ENCODE measurements around the gene CHAF1A.
A peak's percentile ranks its signal among the peaks of the same experiment; 100 is the strongest.

CHAF1A gene

DNA sequence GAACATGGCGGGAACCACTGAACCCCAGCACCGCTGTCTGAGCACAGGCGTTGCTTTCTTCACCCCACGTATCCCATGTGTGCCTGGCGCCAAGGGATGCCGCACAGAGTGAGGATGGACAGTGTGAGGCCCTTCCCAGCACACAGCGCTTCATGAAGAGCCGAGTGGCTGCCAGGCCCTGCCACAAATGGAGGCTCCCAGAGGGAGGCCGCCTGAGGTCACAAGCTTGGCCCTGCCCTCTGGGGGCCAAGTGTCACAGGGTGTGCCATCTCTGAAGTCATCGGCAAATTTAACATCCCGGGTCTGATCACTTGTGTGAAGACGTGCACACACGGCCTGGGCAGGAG is 34.7 kb upstream of the CHAF1A start:
- no peak for DNase-seq

DNA sequence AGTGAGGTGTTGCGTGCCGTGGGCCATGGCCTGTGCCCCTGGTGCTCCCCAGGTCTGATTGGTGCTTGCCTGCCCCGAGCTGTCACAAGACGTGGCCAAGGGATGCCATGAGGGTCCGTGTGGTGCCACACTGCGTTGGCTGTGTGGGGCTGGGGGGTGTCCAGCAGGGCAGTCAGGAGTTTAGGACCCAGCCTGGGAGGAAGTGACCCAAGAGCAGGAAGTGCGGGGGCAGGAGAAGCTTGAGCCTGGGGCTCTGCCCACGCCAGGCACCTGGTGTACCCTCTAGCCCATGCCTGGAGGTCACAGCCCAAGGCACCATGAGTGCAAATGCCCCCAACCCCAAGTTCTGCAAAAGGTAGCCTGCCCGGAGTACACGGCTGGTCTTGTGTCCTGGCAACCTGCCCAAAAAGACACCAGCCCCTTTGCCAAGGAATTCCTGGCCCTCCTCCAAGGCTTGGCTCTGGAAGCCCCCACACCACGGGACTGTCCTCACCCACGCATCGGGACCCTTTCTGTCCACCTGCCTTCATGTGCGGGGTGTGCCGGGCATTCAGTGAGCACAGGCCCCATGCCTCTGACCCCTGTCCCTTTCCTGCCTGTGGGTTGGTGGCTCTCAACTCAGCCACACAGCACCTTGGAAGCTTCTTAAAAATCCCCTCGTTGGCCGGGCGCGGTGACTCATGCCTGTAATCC is 34.2 kb upstream of the CHAF1A start:
- DNase-seq: no peak

- peak; percentile 70 for DNase-seq
Measured at GRCh38 chr19:4369109-4369887, 33.1 kb upstream of the CHAF1A start.

- DNase-seq: peak; percentile 84
Measured at GRCh38 chr19:4369888-4370260, 32.6 kb upstream of the CHAF1A start.

DNA sequence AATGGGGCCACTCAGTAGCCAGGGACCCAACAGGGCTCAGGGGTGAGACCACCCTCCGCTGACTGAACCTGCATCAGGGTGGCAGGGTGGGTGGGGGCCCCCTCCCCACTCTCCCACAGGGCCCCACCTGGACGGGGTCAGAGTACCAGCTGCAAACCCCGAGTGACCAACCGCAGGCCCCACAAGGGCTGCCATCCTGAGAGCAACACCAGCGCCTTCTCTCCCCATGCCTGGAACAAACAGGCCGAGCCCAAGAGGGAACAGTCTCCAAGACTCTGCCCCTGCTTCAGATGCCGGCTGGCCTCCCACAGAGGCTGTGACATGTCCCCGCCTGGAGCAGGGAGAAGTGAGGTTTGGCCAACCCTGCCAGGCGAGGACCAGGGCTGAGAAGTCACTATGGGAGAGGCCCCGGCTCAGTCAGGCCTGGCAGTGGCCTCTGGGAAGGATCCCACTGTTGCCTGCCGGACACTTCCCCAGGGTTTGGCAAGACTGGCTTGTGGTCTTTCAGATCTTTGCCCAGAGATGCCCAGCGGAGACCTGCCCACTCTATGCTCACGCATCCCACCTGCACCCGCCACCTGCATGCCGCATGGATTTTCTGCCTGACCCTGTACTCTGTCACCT is 31.9 kb upstream of the CHAF1A start:
- no peak for DNase-seq

DNA sequence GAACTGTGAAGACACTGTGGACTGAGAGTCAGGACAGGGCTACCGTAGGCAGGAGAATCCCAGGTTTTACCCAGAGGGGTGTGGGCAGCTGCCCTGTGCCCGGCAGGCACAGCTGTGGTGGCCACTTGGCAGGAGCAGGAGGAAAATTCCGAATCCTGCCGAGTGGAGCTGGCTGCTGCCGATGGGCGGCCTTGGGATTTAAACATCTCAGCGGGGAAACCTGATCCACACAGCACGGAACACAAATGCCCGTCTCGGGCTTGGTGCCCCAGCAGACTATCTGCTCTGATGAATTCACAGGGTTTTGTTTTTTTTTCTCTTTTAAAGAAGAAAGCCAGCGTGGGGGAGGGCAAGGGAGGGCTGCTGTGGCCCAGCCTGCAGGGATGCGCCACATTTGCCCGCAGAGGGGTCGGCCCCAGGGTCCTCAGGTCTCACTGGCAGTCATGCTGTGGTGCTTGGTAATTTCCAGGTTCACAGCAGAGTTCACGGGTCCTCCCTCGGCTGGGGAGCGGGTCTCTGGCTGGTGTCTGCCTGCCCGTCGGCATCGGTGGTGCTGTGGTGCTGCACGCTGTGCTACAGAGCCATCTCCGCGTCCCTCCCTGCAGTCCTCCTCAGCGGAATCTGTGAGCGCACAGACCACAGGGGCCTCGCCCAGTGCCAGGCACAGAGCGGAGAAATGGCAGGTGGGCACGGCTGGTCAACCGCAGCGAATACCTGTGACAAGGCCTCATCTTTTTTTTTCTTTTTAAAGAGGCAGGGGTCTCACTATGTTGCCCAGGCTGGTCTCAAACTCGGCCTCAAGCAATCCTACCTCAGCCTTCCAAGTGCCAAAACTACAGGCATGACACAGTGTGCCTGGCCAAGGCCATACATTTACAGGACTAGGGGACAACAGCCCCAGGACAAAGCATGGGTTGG is 30.9 kb upstream of the CHAF1A start:
- no peak for DNase-seq

DNA sequence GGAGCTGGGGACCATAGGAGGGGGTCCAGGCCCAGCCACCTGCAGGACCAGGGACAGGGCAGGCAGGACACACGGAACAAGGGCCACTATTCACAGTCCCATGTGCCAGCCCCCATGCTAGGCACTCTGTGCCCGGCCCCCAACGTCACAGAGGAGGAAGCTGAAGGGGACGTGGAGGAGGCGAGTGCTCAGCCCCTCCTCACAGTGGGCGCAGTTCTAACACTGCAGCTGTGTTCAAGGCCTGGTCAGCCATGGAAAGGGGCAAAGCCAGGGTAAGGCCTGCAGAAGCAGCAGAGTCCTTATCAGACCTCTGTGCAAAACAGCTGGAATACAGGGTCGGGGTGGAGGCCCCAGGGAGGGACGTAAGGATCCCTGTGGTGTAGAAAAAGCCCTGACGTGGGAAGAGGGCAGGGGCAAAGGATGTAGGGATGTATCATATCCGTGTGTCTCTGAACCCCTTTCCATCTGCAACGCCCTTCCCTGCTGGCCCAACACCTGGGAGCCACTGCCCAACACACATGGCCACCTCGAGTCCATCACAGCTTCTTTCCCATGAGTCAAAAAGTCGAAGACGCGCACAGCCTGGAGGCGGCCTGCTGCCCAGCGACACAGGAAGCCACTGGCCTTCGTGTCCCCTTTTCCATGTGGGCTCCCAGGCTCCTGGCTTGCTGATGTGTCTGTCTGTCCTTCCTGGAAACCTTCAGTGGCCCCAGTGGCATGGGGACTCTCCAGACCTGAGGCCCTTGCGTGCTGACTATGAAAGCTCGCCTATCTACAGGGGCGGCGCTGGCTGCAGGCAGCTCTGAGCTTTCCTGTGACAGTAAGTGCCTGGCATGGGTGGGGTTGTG is 30.1 kb upstream of the CHAF1A start:
- DNase-seq: no peak

DNA sequence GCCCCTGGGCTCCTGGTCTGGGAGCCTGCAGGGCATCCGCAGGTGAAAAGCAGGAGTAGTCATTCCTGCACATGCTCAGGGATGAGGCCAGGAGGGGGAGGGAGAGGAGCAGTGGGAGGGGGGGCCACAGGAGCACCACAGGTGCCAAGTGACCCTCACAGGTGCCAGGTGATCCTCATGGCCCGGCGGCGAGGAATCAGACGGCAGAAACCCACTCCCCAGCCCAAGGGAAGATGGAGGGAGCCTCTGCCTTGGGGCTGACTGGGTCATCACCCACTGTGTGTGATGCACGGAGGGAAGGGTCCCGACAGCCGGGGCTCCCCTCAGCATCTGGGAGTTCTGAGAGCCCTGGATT is 29.4 kb upstream of the CHAF1A start:
- DNase-seq: no peak

- DNase-seq: no peak
Measured at GRCh38 chr19:4373601-4374497, 28.6 kb upstream of the CHAF1A start.

DNA sequence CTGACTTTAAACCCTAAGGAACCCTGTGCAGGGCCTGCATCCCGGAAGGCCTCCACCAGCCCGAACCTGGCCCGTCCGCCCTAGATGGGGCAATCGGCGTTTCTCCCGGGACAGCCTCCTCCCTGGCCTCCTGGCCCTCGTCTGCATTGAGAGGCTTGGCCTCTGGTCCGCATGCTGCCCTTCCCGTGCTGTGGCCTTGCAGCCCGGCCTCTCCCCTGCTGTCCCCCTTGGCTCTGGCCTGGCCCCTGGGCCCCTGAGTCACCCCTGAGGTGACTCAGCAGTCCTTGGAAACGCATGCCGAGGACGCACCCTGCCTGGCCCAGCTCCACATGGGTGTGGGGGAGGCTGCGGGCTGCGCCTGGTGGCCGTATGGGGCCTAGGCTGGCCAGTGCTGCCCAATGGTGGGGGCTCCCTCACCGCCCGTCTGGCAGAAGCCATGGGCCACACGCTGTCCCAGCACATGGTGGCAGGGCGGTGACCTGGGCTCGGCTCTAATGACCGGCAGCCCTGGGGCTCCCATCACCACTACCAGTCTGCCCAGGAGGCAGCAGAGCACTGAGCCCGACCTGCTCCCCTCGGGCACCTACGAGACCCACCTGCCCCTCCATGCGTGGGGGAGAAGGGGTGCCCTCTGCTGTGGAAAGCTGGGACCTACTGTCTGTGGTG is 27.8 kb upstream of the CHAF1A start:
- no peak for DNase-seq

DNA sequence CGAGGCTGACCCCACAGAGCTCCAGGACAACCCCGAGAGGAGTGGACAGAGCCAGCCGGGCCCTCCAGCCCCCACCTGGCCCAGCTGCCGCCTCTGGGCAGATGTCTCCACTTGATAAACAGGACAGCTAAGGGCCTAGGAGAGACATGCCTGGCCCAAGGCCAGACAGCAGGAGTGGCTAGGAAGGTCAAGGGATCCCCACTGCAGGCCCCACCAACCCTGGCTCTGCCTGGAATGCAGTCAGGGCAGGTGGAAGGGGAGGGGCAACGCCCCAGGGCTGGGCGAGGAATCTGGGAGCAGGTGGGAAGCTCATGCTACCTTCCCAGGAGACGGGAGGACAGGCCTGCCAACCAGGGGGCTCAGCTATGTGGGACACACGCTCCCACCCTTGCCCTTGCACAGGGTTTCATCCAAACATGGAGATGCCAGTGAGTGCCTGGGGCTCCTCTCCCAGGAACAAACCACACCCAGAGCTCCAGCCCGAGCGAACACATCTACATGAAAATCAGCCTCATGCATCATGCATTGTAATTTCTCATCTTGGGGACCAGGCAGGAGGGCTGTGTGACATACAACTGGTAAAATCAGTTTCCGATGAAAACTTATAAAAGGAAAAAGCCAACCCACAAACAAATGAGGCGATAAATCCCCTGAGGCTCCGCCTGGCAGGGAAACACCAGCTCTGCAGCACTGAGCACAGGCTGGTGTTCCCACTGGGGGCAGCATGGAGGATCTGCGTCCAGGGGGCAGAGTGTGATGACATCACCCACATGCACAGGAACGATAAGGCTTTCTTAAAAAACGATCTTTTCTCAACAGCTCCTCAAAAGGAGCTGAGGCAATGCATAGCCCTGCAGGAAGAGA is 27.0 kb upstream of the CHAF1A start:
- DNase-seq: no peak

GRCh38 chr19:4376028-4376670 is 26.3 kb upstream of the CHAF1A start:
- DNase-seq: no peak

GRCh38 chr19:4376671-4376990 is 25.8 kb upstream of the CHAF1A start:
- DNase-seq: no peak

- DNase-seq: no peak
Measured at GRCh38 chr19:4376991-4377781, 25.3 kb upstream of the CHAF1A start.

- DNase-seq: no peak
Measured at GRCh38 chr19:4378886-4379285, 23.6 kb upstream of the CHAF1A start.

DNA sequence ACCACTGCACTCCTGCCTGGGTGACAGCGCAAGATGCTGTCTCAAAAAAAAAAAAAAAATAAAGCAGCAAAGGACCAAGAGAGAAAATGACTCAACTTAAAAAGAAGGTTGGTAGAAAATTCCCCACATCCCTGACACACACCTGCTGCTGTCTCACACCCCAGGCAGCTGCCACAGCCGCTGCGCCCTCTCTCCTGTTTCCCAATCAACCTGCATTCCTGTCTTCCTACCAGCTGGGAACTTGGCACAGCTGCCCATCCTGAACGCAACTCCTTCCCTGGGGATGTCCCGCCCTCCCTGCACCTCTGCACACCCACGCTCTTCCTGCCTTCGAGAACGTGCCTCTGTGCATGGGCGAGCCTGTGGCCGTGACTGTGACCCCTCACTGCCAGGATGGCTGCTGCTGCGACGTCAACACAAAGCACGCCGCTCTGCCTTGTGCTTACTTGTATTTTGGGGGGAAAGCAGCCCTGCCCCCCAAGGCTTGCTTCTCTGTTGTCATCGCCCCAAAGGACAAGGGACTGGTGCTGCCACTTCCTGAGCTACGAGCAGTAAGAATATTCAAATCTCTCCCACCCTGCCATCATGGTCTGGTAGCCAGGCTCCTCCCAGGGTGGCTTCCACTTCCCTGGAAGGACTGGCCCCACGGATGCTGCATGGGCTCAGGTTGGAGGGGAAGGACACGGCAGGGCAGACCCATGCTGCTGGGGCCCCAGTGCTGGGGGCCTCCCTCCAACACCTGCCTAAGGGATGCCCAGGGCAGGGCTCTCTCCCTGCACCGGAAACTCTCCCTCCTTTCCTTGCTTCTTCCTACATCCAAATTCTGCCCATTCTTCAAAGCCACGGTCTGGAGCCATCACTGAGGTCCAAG is 22.8 kb upstream of the CHAF1A start:
- DNase-seq: peak; percentile 39

GRCh38 chr19:4380254-4380727 is 22.1 kb upstream of the CHAF1A start:
- peak; percentile 50 for DNase-seq

Data from activated naive CD4-positive, alpha-beta T cell treated with Interleukin-2 at 50 U/mL for 16 hours (primary cell).